ENCODE measurements around the gene BRAP. TPM values are rescaled to one million over a fixed set of nuclear protein-coding genes. Genes with fewer than 3 reads are reported as not detected.
"Not testable (repeated sequence)": the region's sequence is repeated elsewhere in the genome, so short reads cannot be mapped to it uniquely, and the experiment has no call there.

Gene BRAP
- total RNA-seq, 1 donor from 2014 or later, result 19.7 TPM

DNA sequence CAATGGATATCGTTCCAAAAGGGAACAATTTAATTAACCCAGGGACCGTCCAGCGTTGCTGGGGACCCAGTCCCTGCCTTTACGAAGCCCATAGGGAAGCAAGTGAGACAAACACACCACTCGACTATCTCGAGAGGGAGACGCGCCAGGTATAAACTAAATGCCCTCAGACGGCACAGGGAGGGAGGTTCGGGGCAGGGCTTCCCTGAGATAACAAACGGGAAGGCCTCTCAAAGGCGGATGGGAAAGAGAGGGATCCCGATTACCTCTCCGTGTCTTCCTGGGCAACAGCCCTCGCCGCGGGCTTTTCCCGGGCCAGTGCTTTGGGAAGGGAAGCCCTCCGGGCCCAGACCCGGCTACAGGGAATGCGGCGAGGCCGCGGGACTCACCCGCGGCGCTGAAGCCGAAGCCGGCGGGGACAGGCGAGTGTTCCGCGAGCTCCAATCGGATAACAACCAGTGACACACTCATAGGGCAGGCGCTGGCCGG is 390 bp downstream of the BRAP start:
- intact Hi-C loops (cut with DNase I), result no loop called here
- ATAC-seq (no peak), DNase-seq (ENCODE audit: low spot score) (no peak)

DNA sequence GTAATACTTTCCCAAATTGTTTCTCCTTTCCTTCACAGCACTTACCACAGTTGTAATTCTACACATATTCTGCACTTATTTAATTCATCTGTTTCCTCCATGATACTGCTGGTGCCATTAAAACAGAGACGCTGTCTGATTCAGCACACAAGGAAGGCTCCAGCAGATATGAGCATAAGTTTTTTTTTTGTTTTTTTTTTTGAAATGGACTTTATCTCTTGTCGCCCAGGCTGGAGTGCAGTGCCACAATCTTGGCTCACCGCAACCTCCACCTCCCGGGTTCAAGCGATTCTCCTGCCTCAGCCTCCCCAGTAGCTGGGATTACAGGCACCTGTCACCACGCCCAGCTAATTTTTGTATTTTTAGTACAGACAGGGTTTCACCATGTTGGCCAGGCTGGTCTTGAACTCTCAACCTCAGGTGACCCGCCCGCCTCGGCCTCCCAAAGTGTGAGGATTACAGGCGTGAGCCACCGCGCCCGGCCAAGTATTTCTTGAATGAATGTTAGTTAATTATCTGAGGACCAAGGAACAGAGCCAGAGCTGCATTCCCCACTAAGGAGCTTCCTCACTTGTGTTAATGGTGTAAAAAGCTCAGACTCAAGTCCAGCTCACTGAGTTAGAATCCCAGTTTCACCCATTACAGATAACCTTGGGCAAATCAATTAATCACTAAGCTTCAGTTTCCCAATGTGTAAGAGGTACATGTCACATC is 1.1 kb downstream of the BRAP start:
- ATAC-seq; DNase-seq (ENCODE audit: low spot score); intact Hi-C loops (cut with DNase I): not testable (repeated sequence)

DNA sequence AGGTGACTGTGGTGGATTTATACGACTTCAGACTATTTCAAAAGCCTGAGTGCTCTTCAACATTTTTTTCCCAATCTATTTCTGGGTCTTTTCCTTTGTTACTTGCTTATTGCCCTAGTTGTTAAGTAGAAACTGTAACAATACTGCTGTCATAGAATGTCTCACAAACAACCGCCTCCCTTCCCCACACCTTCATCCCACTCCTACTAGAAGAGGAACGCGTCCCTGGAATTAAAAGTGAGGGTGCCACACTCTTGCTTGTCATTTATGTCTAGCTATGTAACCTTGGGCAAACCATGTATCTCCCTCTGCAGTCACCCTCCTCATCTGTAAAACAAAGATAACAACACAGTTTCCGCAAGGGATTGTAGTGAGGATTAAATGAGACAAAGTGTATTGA is 8.6 kb downstream of the BRAP start:
- ATAC-seq, result no peak
- intact Hi-C loops (cut with DNase I), result no loop called here
- DNase-seq (ENCODE audit: low spot score), result no peak

DNA sequence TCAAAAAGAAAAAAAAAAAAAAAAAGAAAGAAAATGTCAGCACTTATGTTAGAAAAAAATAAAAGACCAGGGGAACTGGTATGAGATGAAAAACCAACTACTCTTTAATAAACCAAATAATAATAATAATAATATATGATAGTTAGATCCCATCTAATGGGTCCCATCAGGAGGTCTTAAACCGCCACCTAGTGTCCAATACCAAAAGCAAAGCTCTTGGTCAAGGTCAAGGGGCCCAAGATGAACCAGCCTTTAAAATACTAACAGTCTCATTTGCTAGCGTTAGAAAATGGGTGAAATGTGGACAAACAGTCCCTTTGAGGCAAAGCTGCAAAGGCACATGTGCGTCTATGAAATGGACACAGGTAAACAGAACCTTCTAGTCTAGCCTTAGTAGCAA is 12.3 kb downstream of the BRAP start:
- DNase-seq (ENCODE audit: low spot score) (no peak), ATAC-seq (no peak)
- intact Hi-C loops (cut with DNase I), result no loop called here

GRCh38 chr12:111672822-111673381 is 12.9 kb downstream of the BRAP start:
- DNase-seq (ENCODE audit: low spot score) (no peak), ATAC-seq (no peak)
- intact Hi-C loops (cut with DNase I), result no loop called here

DNA sequence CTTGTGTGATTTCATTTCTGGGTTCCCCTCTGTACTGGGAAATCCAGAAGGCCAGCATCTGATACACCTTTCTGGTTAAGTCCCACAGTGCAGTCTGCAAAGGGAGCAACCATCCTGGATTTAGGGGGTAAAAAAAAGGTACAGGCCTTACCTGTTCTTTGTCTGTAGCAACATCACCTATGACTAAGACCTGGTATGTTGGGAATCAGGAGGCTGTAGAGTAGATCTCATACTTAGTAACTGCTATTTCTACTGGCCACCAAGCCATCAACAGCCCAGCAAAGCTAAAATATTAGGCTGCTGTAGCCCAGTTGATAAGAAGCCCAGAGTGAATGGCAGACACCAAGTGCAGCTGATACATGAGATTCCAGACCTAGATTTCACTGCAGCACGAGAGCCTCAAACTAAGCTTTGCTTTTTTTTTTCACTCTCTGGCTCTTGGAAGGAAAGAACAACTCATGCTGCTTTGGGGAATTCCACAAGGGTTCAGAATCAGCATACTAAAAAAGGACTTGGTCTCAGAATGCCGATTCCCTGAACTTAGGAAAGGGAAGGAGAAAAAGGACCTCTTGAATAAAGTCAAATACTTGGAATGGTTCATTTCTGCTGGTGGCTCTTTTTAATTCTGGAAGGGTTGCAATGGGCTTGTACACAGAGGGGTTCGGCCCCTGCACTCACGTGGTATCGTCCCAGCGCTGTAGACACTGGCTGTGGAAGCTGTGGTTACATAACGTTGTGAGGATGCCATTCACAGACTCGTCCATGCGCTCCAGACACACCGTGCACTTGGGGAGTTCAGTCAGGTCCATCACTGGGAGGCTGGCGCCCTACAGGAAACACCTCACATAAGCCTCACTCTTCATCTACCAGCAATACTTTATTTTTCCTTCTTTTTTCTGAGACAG is 20.5 kb downstream of the BRAP start:
- ATAC-seq (no peak), DNase-seq (ENCODE audit: low spot score) (no peak)
- intact Hi-C loops (cut with DNase I), result no loop called here

DNA sequence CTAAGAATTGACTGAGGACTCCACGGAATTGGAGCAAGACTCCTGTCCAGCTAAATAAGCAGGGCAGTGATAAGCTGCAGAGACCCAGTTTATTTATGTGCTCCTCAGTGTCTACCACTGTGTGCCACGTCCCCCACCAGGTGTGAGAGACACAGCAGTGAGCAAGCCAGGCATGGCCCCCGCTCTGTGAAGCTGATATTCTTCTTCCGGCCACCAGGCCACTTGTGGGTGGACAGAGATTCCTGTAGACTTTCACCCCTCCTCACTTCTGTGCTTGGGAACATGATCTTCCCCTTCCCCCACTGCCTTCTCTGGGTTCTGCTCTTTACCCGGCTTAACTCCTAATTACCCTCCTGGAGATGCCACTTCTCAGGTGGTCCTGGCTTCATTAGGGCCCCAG is 21.3 kb downstream of the BRAP start:
- DNase-seq (ENCODE audit: low spot score) (no peak), ATAC-seq (no peak)
- intact Hi-C loops (cut with DNase I), result no loop called here

DNA sequence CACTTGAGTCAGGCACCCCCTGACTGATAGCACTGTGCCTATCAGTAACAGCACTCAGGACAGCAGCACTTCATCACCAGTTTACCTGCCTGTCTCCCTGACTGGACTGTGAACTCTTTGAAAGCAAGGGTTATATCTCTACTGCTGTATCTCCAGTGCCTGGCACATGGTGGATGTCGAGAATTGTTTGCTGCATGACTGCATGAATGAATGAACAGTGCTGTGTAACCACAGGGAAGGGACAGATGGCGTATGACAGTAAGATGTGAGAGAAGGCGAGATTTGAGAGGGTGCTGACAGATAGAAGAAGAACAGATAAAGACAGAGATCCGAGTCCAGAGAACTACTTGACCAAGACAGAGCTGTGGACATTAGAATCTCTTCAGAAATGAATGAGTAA is 29.7 kb downstream of the BRAP start:
- ATAC-seq (no peak), DNase-seq (ENCODE audit: low spot score) (no peak)
- intact Hi-C loops (cut with DNase I), result no loop called here

- no peak for ATAC-seq
- no peak for DNase-seq (ENCODE audit: low spot score)
- intact Hi-C loops (cut with DNase I), result no loop called here
Measured at GRCh38 chr12:111655356-111655755, 30.4 kb downstream of the BRAP start.

- intact Hi-C loops (cut with DNase I), result no loop called here
- ATAC-seq, result no peak
- DNase-seq (ENCODE audit: low spot score), result no peak
Measured at GRCh38 chr12:111653596-111653995, 32.2 kb downstream of the BRAP start.

DNA sequence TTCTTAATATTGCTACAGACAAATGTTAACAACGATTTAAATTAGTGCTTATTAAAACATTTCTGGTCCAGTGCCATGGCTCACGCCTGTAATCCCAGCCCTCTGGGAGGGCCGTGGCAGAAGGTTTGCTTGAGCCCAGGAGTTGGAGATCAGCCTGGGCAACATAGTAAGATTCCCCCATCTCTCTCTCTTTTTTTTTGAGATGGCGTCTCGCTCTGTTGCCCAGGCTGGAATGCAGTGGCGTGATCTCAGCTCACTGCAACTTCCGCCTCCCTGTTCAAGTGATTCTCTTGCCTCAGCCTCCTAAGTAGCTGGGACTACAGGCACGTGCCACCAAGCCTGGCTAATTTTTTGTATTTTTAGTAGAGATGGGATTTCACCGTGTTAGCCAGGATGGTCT is 33.2 kb downstream of the BRAP start:
- ATAC-seq; intact Hi-C loops (cut with DNase I); DNase-seq (ENCODE audit: low spot score): not testable (repeated sequence)

GRCh38 chr12:111650912-111651311 is 34.8 kb downstream of the BRAP start:
- ATAC-seq (no peak), DNase-seq (ENCODE audit: low spot score) (no peak)
- intact Hi-C loops (cut with DNase I), result no loop called here

- ATAC-seq (no peak), DNase-seq (ENCODE audit: low spot score) (no peak)
- intact Hi-C loops (cut with DNase I), result no loop called here
Measured at GRCh38 chr12:111645433-111645832, 40.3 kb downstream of the BRAP start.

DNA sequence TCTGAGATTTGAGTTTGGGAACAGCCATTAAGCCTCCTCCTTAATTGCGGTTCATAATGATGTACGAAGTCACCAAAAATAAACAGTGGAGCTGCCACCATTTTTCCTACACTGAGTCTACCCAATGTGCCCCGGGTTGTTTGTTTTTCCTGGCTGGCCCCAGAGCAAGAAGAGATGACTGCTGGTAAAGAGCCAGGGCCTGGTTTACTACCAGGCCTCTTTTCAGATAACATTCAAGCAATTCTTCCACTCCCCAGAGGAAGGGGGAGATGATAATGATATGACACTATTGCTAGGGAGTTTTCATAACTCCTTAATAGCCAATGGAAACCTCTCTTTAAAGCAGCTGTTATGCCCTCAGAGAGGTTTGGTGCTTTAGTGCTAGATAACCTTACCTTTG is 42.3 kb downstream of the BRAP start:
- peak; percentile 73 for ATAC-seq
- no peak for DNase-seq (ENCODE audit: low spot score)
- intact Hi-C loops (cut with DNase I), result no loop called here

- intact Hi-C loops (cut with DNase I), result no loop called here
- DNase-seq (ENCODE audit: low spot score) (no peak), ATAC-seq (no peak)
Measured at GRCh38 chr12:111642681-111643426, 42.9 kb downstream of the BRAP start.

GRCh38 chr12:111640506-111640905 is 45.2 kb downstream of the BRAP start:
- no peak for ATAC-seq
- DNase-seq (ENCODE audit: low spot score), result no peak
- intact Hi-C loops (cut with DNase I), result no loop called here

- intact Hi-C loops (cut with DNase I), result no loop called here
- DNase-seq (ENCODE audit: low spot score) (no peak), ATAC-seq (no peak)
Measured at GRCh38 chr12:111638556-111638955, 47.2 kb downstream of the BRAP start.

DNA sequence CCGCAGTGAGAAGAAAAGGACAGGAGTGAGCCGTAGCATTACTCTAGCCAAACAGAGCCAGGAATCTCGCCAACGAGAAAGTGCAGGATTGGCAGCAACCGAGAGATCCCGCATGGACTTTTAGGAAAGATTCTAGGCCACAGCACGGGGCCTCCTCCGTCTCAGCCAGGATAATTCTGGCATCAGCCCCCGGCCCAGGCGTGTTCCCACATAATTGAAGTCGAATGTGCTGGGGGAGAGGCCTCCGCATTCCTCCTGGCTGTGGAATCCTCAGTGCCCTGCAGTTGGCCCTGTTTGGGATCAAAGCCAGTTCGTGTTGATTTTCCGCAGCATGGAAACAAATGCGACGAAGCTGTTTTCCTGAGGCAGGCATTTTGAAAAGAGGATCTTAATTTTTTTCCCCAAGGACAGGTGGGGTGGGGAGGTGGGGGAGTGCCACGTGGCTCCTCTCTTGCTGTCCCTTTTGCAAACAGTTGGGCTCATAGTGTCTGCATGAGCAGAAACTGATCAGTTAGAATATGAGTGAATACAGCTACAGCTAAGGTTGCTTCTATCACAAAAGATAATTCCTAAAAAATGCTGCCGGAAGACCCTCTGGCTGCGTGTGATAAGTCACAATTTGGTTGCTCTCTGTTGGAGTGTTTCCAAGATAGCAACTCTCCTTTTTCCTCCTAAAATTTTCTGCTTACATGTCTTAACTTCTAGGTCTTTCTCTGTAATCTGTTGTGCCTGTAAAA is 49.4 kb downstream of the BRAP start:
- peak; percentile 92 for ATAC-seq
- intact Hi-C loops (cut with DNase I), result no loop called here
- peak; percentile 84 for DNase-seq (ENCODE audit: low spot score)

- no peak for DNase-seq (ENCODE audit: low spot score)
- peak; percentile 46 for ATAC-seq
- intact Hi-C loops (cut with DNase I), result no loop called here
Measured at GRCh38 chr12:111635524-111635923, 50.2 kb downstream of the BRAP start.
